AG09319 (cell line): ENCODE data around the gene ACSL5.
A peak's percentile ranks its signal among the peaks of the same experiment; 100 is the strongest.
"Not testable (repeated sequence)": the region's sequence is repeated elsewhere in the genome, so short reads cannot be mapped to it uniquely, and the experiment has no call there.

Experiments used
- DNase-seq: peaks from one replicate; pipeline ENCODE4 v3.0.0-alpha.2; 2010; ENCODE audit warnings: low read depth; ENCODE audit errors: extremely low read depth
- CTCF ChIP-seq: IDR thresholded peaks from 2 replicates; pipeline ENCODE4 v1.5.1; 2011; ENCODE audit warnings: low read depth, mild to moderate bottlenecking, inconsistent platforms, low read length, moderate library complexity

ACSL5 gene

GRCh38 chr10:112379635-112380296 is 5.8 kb downstream of the ACSL5 start:
- no peak for DNase-seq
- no peak for TF ChIP-seq CTCF

GRCh38 chr10:112382515-112383235 is 8.8 kb downstream of the ACSL5 start:
- no peak for TF ChIP-seq CTCF
- DNase-seq = no peak

GRCh38 chr10:112383325-112383724 is 9.4 kb downstream of the ACSL5 start:
- peak; percentile 11 for DNase-seq
- TF ChIP-seq CTCF = no peak

DNA sequence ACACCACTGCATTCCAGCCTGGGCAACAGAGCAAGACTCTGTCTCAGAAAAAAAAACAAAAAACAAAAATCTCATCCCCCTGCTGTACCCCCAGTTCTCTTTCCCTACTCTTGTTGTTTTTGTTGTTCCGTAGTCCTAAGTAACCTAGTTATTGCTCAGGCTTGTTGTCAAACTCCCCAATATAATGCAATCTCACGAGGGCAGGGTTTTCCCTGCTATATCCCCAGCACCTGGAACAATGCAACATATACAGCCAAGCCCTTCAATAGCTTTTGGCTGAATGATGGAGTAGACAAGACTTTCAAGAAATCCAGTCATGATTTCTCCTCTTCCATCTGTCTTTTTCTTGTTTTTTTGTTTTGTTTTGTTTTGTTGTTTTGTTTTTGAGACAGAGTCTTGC is 10.2 kb downstream of the ACSL5 start:
- no peak for DNase-seq
- TF ChIP-seq CTCF = no peak

DNA sequence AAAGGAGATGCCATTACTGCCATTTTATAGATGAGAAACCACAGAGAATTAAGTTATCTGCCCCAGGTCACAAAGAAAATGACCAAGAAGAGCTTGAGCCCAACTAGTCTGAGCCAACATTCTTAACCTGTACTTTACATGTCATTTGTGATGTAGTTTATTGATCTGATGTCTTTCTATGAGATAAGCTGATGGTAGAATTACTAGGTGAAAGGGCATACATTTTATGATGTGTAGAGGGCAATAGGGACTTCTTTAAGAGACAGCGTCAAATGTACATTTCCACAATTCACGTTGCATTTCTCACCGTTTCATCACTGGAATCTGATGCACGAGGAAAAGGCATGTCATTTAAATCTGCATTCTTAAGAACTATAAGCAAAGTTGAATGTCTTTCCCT is 11.3 kb downstream of the ACSL5 start:
- TF ChIP-seq CTCF = no peak
- no peak for DNase-seq

DNA sequence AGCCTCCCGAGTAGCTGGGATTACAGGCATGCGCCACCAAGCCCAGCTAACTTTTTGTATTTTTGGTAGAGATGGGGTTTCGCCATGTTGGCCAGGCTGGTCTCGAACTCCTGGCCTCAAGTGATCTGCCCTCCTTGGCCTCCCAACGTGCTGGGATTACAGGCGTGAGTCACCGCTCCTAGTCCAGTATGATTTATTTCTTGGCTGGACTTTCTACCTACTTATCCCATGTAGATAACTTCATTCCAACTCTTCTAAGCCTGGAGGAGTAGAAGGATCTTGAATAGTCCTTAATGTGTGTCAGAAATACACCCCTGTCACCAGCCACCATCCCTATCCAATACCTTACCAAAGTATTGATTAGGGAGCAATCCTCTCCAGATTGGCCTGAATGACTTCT is 14.1 kb downstream of the ACSL5 start:
- not testable (repeated sequence) for DNase-seq

GRCh38 chr10:112388548-112388947 is 14.6 kb downstream of the ACSL5 start:
- TF ChIP-seq CTCF = no peak
- DNase-seq = no peak

DNA sequence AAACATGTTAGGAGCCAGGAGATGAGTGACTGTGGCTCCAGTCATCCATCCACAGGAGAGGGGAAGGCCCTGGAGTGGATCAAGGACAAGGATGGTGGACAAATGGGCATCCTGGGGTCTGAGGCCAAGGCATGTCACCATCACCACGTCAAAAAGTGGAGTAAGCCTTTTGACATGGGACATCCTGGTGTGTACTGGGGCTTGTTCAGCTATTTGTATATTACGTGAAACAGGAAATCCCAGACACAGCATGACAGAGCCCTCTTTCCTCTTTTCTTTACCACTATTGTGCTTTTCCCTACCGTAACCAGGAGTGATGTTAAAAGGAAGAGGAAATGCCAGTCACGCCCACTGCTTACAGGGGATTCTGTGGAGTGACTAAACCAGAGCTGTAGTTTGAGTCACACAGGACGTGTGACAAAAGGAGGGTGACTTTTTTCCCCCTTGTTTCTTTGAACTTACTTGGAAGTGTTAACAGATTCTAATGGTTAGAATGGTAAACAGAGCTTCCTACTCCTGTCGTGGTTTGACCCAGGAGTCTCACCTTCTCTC is 15.4 kb downstream of the ACSL5 start:
- TF ChIP-seq CTCF = no peak
- DNase-seq = no peak
